ENCODE measurements around the gene EXOC6B.
A peak's percentile ranks its signal among the peaks of the same experiment; 100 is the strongest.

EXOC6B gene

GRCh38 chr2:72833084-72833714 lies 7.4 kb upstream of the EXOC6B start:
- H3K4me1 ChIP-seq (ENCODE audit: control insufficient read depth, insufficient read depth, low read length, poor library complexity, severe bottlenecking), result no peaks in the 10 kb centered on the region
- no peak overlapping the region for H3K4me3 ChIP-seq (ENCODE audit: insufficient read depth, low read depth, low read length, poor library complexity, severe bottlenecking)
- no peaks in the 10 kb centered on the region for H3K27me3 ChIP-seq (replicated peaks; ENCODE audit: control insufficient read depth, insufficient read depth, low read length, poor library complexity, severe bottlenecking)
- H3K9me3 ChIP-seq (ENCODE audit: control insufficient read depth, low read length), result no peaks in the 10 kb centered on the region
- H3K27ac ChIP-seq (ENCODE audit: insufficient read depth, low read length, poor library complexity, severe bottlenecking), result no peak overlapping the region
- no peaks in the 10 kb centered on the region for H3K36me3 ChIP-seq (ENCODE audit: control insufficient read depth, insufficient read depth, low read length)
- no peak for DNase-seq

- no peak for DNase-seq
- Histone ChIP-seq H3K4me1 (ENCODE audit: control insufficient read depth, insufficient read depth, low read length, poor library complexity, severe bottlenecking) (peaks cover under 1% of the 10 kb centered on the region), H3K27me3 (replicated peaks; ENCODE audit: control insufficient read depth, insufficient read depth, low read length, poor library complexity, severe bottlenecking) (no peaks in the 10 kb centered on the region), H3K27ac (ENCODE audit: insufficient read depth, low read length, poor library complexity, severe bottlenecking) (no peak overlapping the region), H3K9me3 (ENCODE audit: control insufficient read depth, low read length) (no peaks in the 10 kb centered on the region), H3K4me3 (ENCODE audit: insufficient read depth, low read depth, low read length, poor library complexity, severe bottlenecking) (no peak overlapping the region), H3K36me3 (ENCODE audit: control insufficient read depth, insufficient read depth, low read length) (no peaks in the 10 kb centered on the region)
Observed at GRCh38 chr2:72830273-72830672, 4.4 kb upstream of the EXOC6B start.

DNA sequence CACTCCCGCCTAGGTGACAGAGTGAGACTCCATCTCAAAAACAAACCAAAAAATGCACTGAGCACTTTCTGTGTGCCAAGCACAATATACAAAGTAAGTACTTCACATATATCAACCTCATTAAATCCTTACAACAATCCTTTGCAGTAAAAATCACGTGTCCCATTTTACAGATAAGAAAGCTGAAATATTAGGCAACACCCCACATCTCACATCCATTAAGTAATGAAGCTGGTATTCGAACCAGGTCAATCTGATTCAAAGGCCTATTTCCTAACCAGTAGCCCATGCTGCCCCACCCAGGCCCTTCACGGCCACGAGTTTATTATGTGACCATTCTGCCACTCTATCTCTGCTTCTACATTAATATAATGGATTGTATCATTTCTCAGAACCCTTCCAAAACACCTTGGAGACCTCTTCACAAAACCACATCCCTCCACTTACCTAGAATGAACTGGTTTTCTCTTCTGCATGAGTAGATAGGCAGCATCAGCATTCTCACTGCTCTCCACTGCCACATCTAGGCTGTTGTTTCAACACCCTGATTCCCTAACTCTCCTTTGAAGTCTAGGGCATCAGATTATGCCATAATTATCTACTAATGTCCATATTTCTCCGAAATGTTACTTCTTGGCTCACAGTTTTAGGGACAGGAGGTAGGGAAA lies 3.1 kb upstream of the EXOC6B start:
- no peak for DNase-seq
- no peaks in the 10 kb centered on the region for H3K27me3 ChIP-seq (replicated peaks; ENCODE audit: control insufficient read depth, insufficient read depth, low read length, poor library complexity, severe bottlenecking)
- H3K4me1 ChIP-seq (ENCODE audit: control insufficient read depth, insufficient read depth, low read length, poor library complexity, severe bottlenecking), result peaks cover 4% of the 10 kb centered on the region
- no peak overlapping the region for H3K4me3 ChIP-seq (ENCODE audit: insufficient read depth, low read depth, low read length, poor library complexity, severe bottlenecking)
- no peak overlapping the region for H3K27ac ChIP-seq (ENCODE audit: insufficient read depth, low read length, poor library complexity, severe bottlenecking)
- H3K9me3 ChIP-seq (ENCODE audit: control insufficient read depth, low read length), result no peaks in the 10 kb centered on the region
- no peaks in the 10 kb centered on the region for H3K36me3 ChIP-seq (ENCODE audit: control insufficient read depth, insufficient read depth, low read length)

GRCh38 chr2:72827966-72828646 lies 2.3 kb upstream of the EXOC6B start:
- DNase-seq, result no peak

DNA sequence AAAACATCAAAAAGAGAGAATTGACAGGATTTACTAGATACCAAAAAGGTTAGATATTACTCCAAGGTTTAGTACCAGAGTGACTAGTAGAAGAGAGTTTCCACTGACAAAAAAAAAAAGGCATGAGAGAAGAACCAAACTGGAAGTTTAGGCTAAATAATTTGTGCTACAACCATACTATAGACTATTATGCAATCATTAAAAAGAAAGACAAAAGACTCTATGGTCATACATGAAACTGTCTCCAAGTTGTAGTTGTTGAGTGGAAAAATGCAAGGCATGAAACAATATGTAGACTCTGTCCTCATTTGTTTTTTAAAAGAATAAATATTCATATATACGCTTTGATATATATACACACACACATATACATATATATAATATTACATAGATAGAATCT lies 1.7 kb upstream of the EXOC6B start:
- Histone ChIP-seq H3K27me3 (replicated peaks; ENCODE audit: control insufficient read depth, insufficient read depth, low read length, poor library complexity, severe bottlenecking) (no peaks in the 10 kb centered on the region), H3K27ac (ENCODE audit: insufficient read depth, low read length, poor library complexity, severe bottlenecking) (no peak overlapping the region), H3K4me1 (ENCODE audit: control insufficient read depth, insufficient read depth, low read length, poor library complexity, severe bottlenecking) (peaks cover 4% of the 10 kb centered on the region), H3K36me3 (ENCODE audit: control insufficient read depth, insufficient read depth, low read length) (no peaks in the 10 kb centered on the region), H3K4me3 (ENCODE audit: insufficient read depth, low read depth, low read length, poor library complexity, severe bottlenecking) (no peak overlapping the region), H3K9me3 (ENCODE audit: control insufficient read depth, low read length) (no peaks in the 10 kb centered on the region)
- no peak for DNase-seq

More at GRCh38 chr2:72827966-72828646, 2.3 kb upstream of the EXOC6B start:
- Histone ChIP-seq H3K27ac (ENCODE audit: insufficient read depth, low read length, poor library complexity, severe bottlenecking) (no peak overlapping the region), H3K4me3 (ENCODE audit: insufficient read depth, low read depth, low read length, poor library complexity, severe bottlenecking) (no peak overlapping the region), H3K27me3 (replicated peaks; ENCODE audit: control insufficient read depth, insufficient read depth, low read length, poor library complexity, severe bottlenecking) (no peaks in the 10 kb centered on the region), H3K36me3 (ENCODE audit: control insufficient read depth, insufficient read depth, low read length) (no peaks in the 10 kb centered on the region), H3K4me1 (ENCODE audit: control insufficient read depth, insufficient read depth, low read length, poor library complexity, severe bottlenecking) (peaks cover 4% of the 10 kb centered on the region), H3K9me3 (ENCODE audit: control insufficient read depth, low read length) (no peaks in the 10 kb centered on the region)

GRCh38 chr2:72826156-72826477 lies 284 bp upstream of the EXOC6B start:
- Histone ChIP-seq H3K9me3 (ENCODE audit: control insufficient read depth, low read length) (no peaks in the 10 kb centered on the region), H3K27ac (ENCODE audit: insufficient read depth, low read length, poor library complexity, severe bottlenecking) (no peak overlapping the region), H3K4me1 (ENCODE audit: control insufficient read depth, insufficient read depth, low read length, poor library complexity, severe bottlenecking) (peaks cover 4% of the 10 kb centered on the region), H3K4me3 (ENCODE audit: insufficient read depth, low read depth, low read length, poor library complexity, severe bottlenecking) (peak overlapping the region; percentile 86), H3K36me3 (ENCODE audit: control insufficient read depth, insufficient read depth, low read length) (no peaks in the 10 kb centered on the region), H3K27me3 (replicated peaks; ENCODE audit: control insufficient read depth, insufficient read depth, low read length, poor library complexity, severe bottlenecking) (no peaks in the 10 kb centered on the region)
- no peak for DNase-seq

DNA sequence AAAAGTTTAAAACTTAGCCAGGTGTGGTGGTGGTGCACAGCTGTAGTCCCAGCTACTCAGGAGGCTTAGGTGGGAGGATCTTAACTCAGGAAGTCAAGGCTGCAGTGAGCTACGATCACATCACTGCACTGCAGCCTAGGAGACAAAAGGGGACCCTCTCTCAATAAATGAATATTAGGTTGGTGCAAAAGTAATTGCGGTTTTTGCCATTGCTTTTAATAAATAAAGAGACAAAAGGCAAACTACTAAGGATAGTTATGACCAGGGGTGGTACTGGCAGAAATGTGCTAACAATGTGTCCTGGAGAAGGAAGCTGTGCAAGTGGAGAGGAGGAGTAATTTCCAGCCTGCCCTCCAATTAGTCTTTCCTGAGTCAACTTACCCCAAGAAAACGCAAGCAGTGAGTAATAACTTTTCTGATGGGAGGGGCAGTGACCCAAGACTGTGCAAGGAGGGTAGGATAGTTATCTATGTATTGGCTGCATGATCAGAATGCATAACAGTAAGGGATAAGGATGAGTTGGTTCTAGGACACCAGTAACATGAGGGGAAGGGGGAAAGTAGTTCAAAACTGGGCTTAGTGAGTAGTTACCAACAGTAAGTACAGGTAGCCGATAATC lies 1.5 kb downstream of the EXOC6B start:
- Histone ChIP-seq H3K4me3 (ENCODE audit: insufficient read depth, low read depth, low read length, poor library complexity, severe bottlenecking) (no peak overlapping the region), H3K9me3 (ENCODE audit: control insufficient read depth, low read length) (no peaks in the 10 kb centered on the region), H3K27me3 (replicated peaks; ENCODE audit: control insufficient read depth, insufficient read depth, low read length, poor library complexity, severe bottlenecking) (no peaks in the 10 kb centered on the region), H3K4me1 (ENCODE audit: control insufficient read depth, insufficient read depth, low read length, poor library complexity, severe bottlenecking) (peaks cover 4% of the 10 kb centered on the region), H3K27ac (ENCODE audit: insufficient read depth, low read length, poor library complexity, severe bottlenecking) (no peak overlapping the region), H3K36me3 (ENCODE audit: control insufficient read depth, insufficient read depth, low read length) (no peaks in the 10 kb centered on the region)
- no peak for DNase-seq

DNA sequence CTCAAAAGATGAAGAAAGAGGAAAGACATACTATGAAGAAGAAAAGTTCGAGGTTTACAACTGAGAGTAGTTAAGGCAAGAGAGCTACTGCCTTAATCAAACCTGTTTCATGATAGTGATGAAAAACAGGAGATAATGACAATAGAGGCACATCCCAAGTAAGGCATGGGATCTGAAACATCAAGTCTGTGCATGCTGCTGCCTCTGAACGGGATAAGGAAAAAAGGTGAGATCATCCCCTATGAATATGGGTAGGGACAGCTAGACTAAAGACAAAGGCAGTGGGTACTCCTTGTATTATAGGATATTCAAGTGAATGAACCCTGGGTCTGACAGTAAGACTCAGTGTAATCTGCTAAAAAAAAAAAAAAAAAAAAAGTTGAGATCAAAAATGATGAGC lies 3.0 kb downstream of the EXOC6B start:
- Histone ChIP-seq H3K4me1 (ENCODE audit: control insufficient read depth, insufficient read depth, low read length, poor library complexity, severe bottlenecking) (peaks cover 4% of the 10 kb centered on the region), H3K36me3 (ENCODE audit: control insufficient read depth, insufficient read depth, low read length) (no peaks in the 10 kb centered on the region), H3K27ac (ENCODE audit: insufficient read depth, low read length, poor library complexity, severe bottlenecking) (no peak overlapping the region), H3K4me3 (ENCODE audit: insufficient read depth, low read depth, low read length, poor library complexity, severe bottlenecking) (no peak overlapping the region), H3K9me3 (ENCODE audit: control insufficient read depth, low read length) (no peaks in the 10 kb centered on the region), H3K27me3 (replicated peaks; ENCODE audit: control insufficient read depth, insufficient read depth, low read length, poor library complexity, severe bottlenecking) (no peaks in the 10 kb centered on the region)
- no peak for DNase-seq

DNA sequence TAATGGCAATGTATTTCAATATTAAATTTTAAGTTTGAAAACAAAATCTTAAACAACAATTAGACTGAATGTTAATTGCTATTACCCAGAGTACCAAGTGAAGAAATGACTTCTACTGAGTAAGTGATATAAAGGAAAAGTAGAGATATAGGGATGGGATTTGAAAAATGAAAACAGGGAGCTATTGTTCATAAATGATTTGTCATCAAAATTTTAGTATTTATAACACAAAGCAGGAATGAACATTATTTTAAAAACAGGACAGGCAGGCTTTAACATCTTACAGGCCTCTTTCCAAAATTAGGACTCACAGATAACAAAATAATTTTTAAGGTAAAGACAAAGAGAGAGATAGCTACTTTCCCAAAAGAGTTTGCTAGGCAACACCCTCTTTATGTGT lies 3.9 kb downstream of the EXOC6B start:
- DNase-seq, result no peak
- Histone ChIP-seq H3K36me3 (ENCODE audit: control insufficient read depth, insufficient read depth, low read length) (no peaks in the 10 kb centered on the region), H3K4me1 (ENCODE audit: control insufficient read depth, insufficient read depth, low read length, poor library complexity, severe bottlenecking) (peaks cover 4% of the 10 kb centered on the region), H3K27ac (ENCODE audit: insufficient read depth, low read length, poor library complexity, severe bottlenecking) (no peak overlapping the region), H3K9me3 (ENCODE audit: control insufficient read depth, low read length) (no peaks in the 10 kb centered on the region), H3K27me3 (replicated peaks; ENCODE audit: control insufficient read depth, insufficient read depth, low read length, poor library complexity, severe bottlenecking) (no peaks in the 10 kb centered on the region), H3K4me3 (ENCODE audit: insufficient read depth, low read depth, low read length, poor library complexity, severe bottlenecking) (no peak overlapping the region)

DNA sequence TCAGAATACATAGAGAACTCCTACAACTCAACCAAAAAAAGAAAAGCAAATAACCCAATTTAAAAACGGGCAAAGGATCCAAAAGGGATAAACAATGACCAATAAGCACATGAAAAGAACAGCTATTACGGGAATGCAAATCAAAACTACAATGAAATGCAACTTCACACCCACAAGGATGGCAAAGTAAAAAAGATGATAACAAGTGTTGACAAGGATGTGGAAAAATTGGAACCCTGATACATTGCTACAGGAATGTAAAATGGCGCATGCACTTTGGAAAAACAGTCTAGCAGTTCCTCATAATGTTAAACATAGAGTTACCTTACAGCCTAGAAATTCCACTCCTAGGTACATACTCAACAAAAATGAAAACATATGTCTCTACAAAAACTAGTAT lies 4.7 kb downstream of the EXOC6B start:
- Histone ChIP-seq H3K9me3 (ENCODE audit: control insufficient read depth, low read length) (no peaks in the 10 kb centered on the region), H3K27ac (ENCODE audit: insufficient read depth, low read length, poor library complexity, severe bottlenecking) (no peak overlapping the region), H3K4me3 (ENCODE audit: insufficient read depth, low read depth, low read length, poor library complexity, severe bottlenecking) (no peak overlapping the region), H3K27me3 (replicated peaks; ENCODE audit: control insufficient read depth, insufficient read depth, low read length, poor library complexity, severe bottlenecking) (no peaks in the 10 kb centered on the region), H3K4me1 (ENCODE audit: control insufficient read depth, insufficient read depth, low read length, poor library complexity, severe bottlenecking) (peaks cover 4% of the 10 kb centered on the region), H3K36me3 (ENCODE audit: control insufficient read depth, insufficient read depth, low read length) (no peaks in the 10 kb centered on the region)
- DNase-seq, result no peak

All from effector memory CD4-positive, alpha-beta T cell (primary cell).